NCI-H1048 (cell line): ENCODE data around the gene SAMD4A.

ENCODE experiments used
- DNase-seq: peaks from one replicate; lab custom pipeline; 2025; lab: John Stamatoyannopoulos, UW

Gene SAMD4A

GRCh38 chr14:54706769-54707168 lies 139.8 kb downstream of the SAMD4A start:
- no peak for DNase-seq

GRCh38 chr14:54708161-54708560 lies 141.2 kb downstream of the SAMD4A start:
- no peak for DNase-seq

- DNase-seq, result no peak
Measured at GRCh38 chr14:54708982-54709381, 142.1 kb downstream of the SAMD4A start.

- no peak for DNase-seq
Measured at GRCh38 chr14:54709444-54709843, 142.5 kb downstream of the SAMD4A start.

GRCh38 chr14:54709867-54710266 lies 142.9 kb downstream of the SAMD4A start:
- DNase-seq, result no peak

GRCh38 chr14:54711312-54711711 lies 144.4 kb downstream of the SAMD4A start:
- no peak for DNase-seq

GRCh38 chr14:54711812-54712464 lies 145.0 kb downstream of the SAMD4A start:
- DNase-seq, result no peak

GRCh38 chr14:54712465-54713200 lies 145.7 kb downstream of the SAMD4A start:
- no peak for DNase-seq

- DNase-seq, result no peak
Measured at GRCh38 chr14:54713379-54713778, 146.5 kb downstream of the SAMD4A start.

- no peak for DNase-seq
Measured at GRCh38 chr14:54715239-54715638, 148.3 kb downstream of the SAMD4A start.

GRCh38 chr14:54715811-54716210 lies 148.9 kb downstream of the SAMD4A start:
- no peak for DNase-seq

GRCh38 chr14:54716862-54717261 lies 149.9 kb downstream of the SAMD4A start:
- no peak for DNase-seq

GRCh38 chr14:54718046-54718445 lies 151.1 kb downstream of the SAMD4A start:
- DNase-seq, result no peak

GRCh38 chr14:54719406-54719805 lies 152.5 kb downstream of the SAMD4A start:
- DNase-seq, result no peak

- no peak for DNase-seq
Measured at GRCh38 chr14:54722791-54723432, 156.0 kb downstream of the SAMD4A start.

- DNase-seq, result no peak
Measured at GRCh38 chr14:54724123-54724522, 157.2 kb downstream of the SAMD4A start.

- no peak for DNase-seq
Measured at GRCh38 chr14:54724676-54725325, 157.9 kb downstream of the SAMD4A start.

- DNase-seq, result no peak
Measured at GRCh38 chr14:54725998-54726397, 159.1 kb downstream of the SAMD4A start.

GRCh38 chr14:54727929-54728328 lies 161.0 kb downstream of the SAMD4A start:
- no peak for DNase-seq

- DNase-seq, result no peak
Measured at GRCh38 chr14:54728700-54729527, 162.0 kb downstream of the SAMD4A start.

GRCh38 chr14:54730156-54730961 lies 163.4 kb downstream of the SAMD4A start:
- no peak for DNase-seq
